Pancreas (tissue), 10 donors: Measurements from ENCODE around the gene DHDDS. TPM values are rescaled to one million over a fixed set of nuclear protein-coding genes. Genes with fewer than 3 reads are reported as not detected.

Experiments
- ATAC-seq, 4 donors: fragments of 200-7000 bp; cut with Tn5 transposase; one replicate each; pipeline versions ENCODE4 v1.8.0 to v1.9.1; 2020; ENCODE audit warnings: mild to moderate bottlenecking in 4 of 4, moderate library complexity in 4 of 4
- DNase-seq, 6 donors: peaks; one replicate each; pipeline ENCODE4 v3.0.0-alpha.2; 2020
- FAIRE-seq: peaks from 2 replicates; lab custom pipeline; 2012; peaks lifted over from hg19 to GRCh38; lab: Jason Lieb, UNC
- H3K27ac ChIP-seq, 4 donors: fragments of 200-600 bp; sonication (generic); 1 replicate in 3 of 4; 2 replicates in 1 of 4; pipeline versions ENCODE4 v1.5.0 to v1.8.0; 2020
- H3K27me3 ChIP-seq, 4 donors: fragments of 200-600 bp; one replicate each; pipeline ENCODE4 v1.8.0; 2021
- H3K36me3 ChIP-seq, 3 donors: fragments of 200-600 bp; sonication (generic) in 1 of 3; one replicate each; pipeline versions ENCODE4 v1.5.0 to v1.8.0; 2020 to 2021
- H3K4me1 ChIP-seq, 3 donors: fragments of 200-600 bp; one replicate each; pipeline ENCODE4 v1.8.0; 2021
- H3K4me3 ChIP-seq, 4 donors: fragments of 200-600 bp; sonication (generic) in 2 of 4; one replicate each; pipeline versions ENCODE4 v1.5.0 to v1.8.0; 2020 to 2021
- H3K9me3 ChIP-seq, 4 donors: fragments of 200-600 bp; one replicate each; pipeline ENCODE4 v1.8.0; 2021
- CTCF ChIP-seq, 4 donors: fragments of 200-600 bp; sonication (generic) in 3 of 4; IDR thresholded peaks; one replicate each; pipeline versions ENCODE4 v1.5.0 to v1.8.0; 2021; ENCODE audit warnings: antibody characterized with exemption in 4 of 4
- WGBS, 2 donors: extraction: QIAGEN DNeasy Blood & Tissue Kit; methylation state at CpG; one replicate each; pipeline ENCODE4 v1.1.7; 2013; 5-methylcytosine and 5-hydroxymethylcytosine counted together
- intact Hi-C, 3 donors: fragments of 100-400 bp; cut with DNase I; formaldehyde crosslinking; loops; one replicate each; pipeline versions ENCODE4 v1.11.1 to v1.14.2; 2022
- polyA plus RNA-seq, 2 donors: library from polyadenylated mRNA; stranded (reverse); fragments of 200-250 nt; gene quantifications; one replicate each; pipeline ENCODE4 v1.2.3, GENCODE V29; 2013
- total RNA-seq, 6 donors: library from RNA; stranded (reverse); fragmentation: NEBNext Ultra II Directional in 4 of 6; extraction: Animal tissue kit (Norgen Biotek cat#: 25700) in 4 of 6; gene quantifications; one replicate each; pipeline versions ENCODE4 v1.2.1 to v1.2.4, GENCODE V29; 2021 to 2023
- donor health status: healthy with polysubstance abuse.
- donor health status: DM: no; HTN: no; CAD: no; lungs with moderate emphysema.
- donor health status: DM: no; HTN: no; CAD: no.
- donor health status: control.
- donor health status: control.
- donor health status: Bipolar disorder and iron deficiency.
- donor health status: DM: yes; HTN: yes; CAD: no.
- donor health status: DM: no; HTN: no; CAD: no.
- donor health status: DM: no; HTN: no; CAD: no.
- donor health status: DM: yes; HTN: yes; CAD: no.

DHDDS gene
- total and polyA plus RNA-seq, 8 donors: 15.0 to 24.5 (median 19.8) TPM

- no peak overlapping the region for H3K4me3 ChIP-seq
- no peaks in the 10 kb centered on the region for H3K9me3 ChIP-seq
- DNase-seq: no peak
- H3K27ac ChIP-seq: no peak overlapping the region
- intact Hi-C loops: no loop called here
- FAIRE-seq: no peak
- no peak for ATAC-seq
- no peak for TF ChIP-seq CTCF (IDR thresholded peaks at IDR 0.05)
- peaks cover 3 to 17% (median 9%) of the 10 kb centered on the region in 3 donors for H3K4me1 ChIP-seq
- H3K27me3 ChIP-seq: no peaks in the 10 kb centered on the region
- H3K36me3 ChIP-seq: peaks cover 4 to 18% (median 8%) of the 10 kb centered on the region in 3 donors
Observed at GRCh38 chr1:26434161-26434752, 2.1 kb downstream of the DHDDS start.

- Histone ChIP-seq H3K4me1 (peaks cover under 1 to 15% (median 7%) of the 10 kb centered on the region in 3 donors), H3K36me3 (peaks cover 4 to 50% (median 8%) of the 10 kb centered on the region in 3 donors), H3K4me3 (no peak overlapping the region), H3K27me3 (no peaks in the 10 kb centered on the region), H3K27ac (no peak overlapping the region), H3K9me3 (no peaks in the 10 kb centered on the region)
- intact Hi-C loops: no loop called here
- FAIRE-seq: no peak
- WGBS, 2 donors: 98% methylated on average over 6 of the region's 6 CpGs
- TF ChIP-seq CTCF (IDR thresholded peaks at IDR 0.05): no peak
- no peak for DNase-seq
- ATAC-seq: no peak
Observed at GRCh38 chr1:26438041-26438440, 5.9 kb downstream of the DHDDS start.

- DNase-seq (no peak), ATAC-seq (no peak), FAIRE-seq (no peak)
- WGBS, 2 donors: 97 to 98% methylated on average over 2 of the region's 2 CpGs
- no peak for TF ChIP-seq CTCF (IDR thresholded peaks at IDR 0.05)
- H3K27me3 ChIP-seq: no peaks in the 10 kb centered on the region
- no peaks in the 10 kb centered on the region for H3K4me1 ChIP-seq
- no peak overlapping the region for H3K4me3 ChIP-seq
- no peaks in the 10 kb centered on the region for H3K9me3 ChIP-seq
- no peak overlapping the region for H3K27ac ChIP-seq
- intact Hi-C loops: no loop called here
- peaks cover 4 to 70% (median 8%) of the 10 kb centered on the region in 3 donors for H3K36me3 ChIP-seq
Observed at GRCh38 chr1:26440259-26440658, 8.1 kb downstream of the DHDDS start.

- H3K27ac ChIP-seq: no peak overlapping the region
- no peak for FAIRE-seq
- DNase-seq: no peak
- 92 to 95% methylated on average over 3 of the region's 3 CpGs for WGBS, 2 donors
- H3K4me1 ChIP-seq: no peaks in the 10 kb centered on the region
- intact Hi-C loops: no loop called here
- TF ChIP-seq CTCF (IDR thresholded peaks at IDR 0.05): no peak
- H3K4me3 ChIP-seq: no peak overlapping the region
- H3K27me3 ChIP-seq: no peaks in the 10 kb centered on the region
- H3K9me3 ChIP-seq: no peaks in the 10 kb centered on the region
- ATAC-seq: no peak
- peaks cover 0 to 25% (median 0%) of the 10 kb centered on the region in 3 donors for H3K36me3 ChIP-seq
Observed at GRCh38 chr1:26449868-26450267, 17.7 kb downstream of the DHDDS start.

- DNase-seq (no peak), FAIRE-seq (no peak), ATAC-seq (no peak)
- intact Hi-C loops: no loop called here
- H3K27me3 ChIP-seq: no peaks in the 10 kb centered on the region
- H3K36me3 ChIP-seq: peaks cover 0 to 20% (median 0%) of the 10 kb centered on the region in 3 donors
- no peaks in the 10 kb centered on the region for H3K4me1 ChIP-seq
- 91% methylated on average over 3 of the region's 3 CpGs for WGBS, 2 donors
- TF ChIP-seq CTCF (IDR thresholded peaks at IDR 0.05): no peak
- H3K27ac ChIP-seq: no peak overlapping the region
- no peak overlapping the region for H3K4me3 ChIP-seq
- H3K9me3 ChIP-seq: no peaks in the 10 kb centered on the region
Observed at GRCh38 chr1:26450908-26451307, 18.8 kb downstream of the DHDDS start.
